ENCODE results near the gene NDP. TPM values are rescaled to one million over a fixed set of nuclear protein-coding genes. Genes with fewer than 3 reads are reported as not detected.

Gene NDP
- total and polyA plus RNA-seq, 2 donors from 2014 or later = not detected

DNA sequence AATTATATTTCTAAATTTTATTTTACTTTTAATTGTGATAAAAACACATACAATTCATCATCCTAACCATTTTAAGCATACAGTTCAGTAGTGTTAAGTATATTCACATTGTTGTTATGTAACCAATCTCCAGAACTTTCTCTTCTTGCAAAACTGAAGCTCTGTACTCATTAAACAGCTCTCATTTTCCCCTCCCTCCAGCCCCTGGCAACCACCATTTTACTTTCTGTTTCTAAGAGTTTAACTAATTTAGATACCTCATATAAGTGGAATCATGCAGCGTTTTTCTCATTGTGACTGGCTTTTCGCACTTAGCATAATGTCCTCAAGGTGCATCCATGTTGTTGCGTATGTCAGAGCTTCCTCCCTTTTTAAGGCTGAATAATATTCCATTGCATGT is 46.7 kb upstream of the NDP start:
- Histone ChIP-seq H3K27ac (ENCODE audit: low read depth in 2 of 2, low read length in 2 of 2) (no peak overlapping the region), H3K9ac (ENCODE audit: low read length in 3 of 3) (no peak overlapping the region), H3K9me3 (ENCODE audit: control insufficient read depth in 2 of 3, insufficient read depth in 1 of 3, low read length in 3 of 3) (no peaks in the 10 kb centered on the region), H3K4me3 (ENCODE audit: low read length in 3 of 3) (no peak overlapping the region), H3K4me1 (ENCODE audit: control insufficient read depth in 2 of 3, insufficient read depth in 2 of 3, low read depth in 1 of 3, low read length in 3 of 3) (no peaks in the 10 kb centered on the region), H3K36me3 (ENCODE audit: control insufficient read depth in 2 of 3, insufficient read depth in 3 of 3, low read length in 3 of 3) (no peaks in the 10 kb centered on the region), H3K27me3 (ENCODE audit: control insufficient read depth, insufficient read depth, low read length) (no peaks in the 10 kb centered on the region)
- TF ChIP-seq, protein P1, sequence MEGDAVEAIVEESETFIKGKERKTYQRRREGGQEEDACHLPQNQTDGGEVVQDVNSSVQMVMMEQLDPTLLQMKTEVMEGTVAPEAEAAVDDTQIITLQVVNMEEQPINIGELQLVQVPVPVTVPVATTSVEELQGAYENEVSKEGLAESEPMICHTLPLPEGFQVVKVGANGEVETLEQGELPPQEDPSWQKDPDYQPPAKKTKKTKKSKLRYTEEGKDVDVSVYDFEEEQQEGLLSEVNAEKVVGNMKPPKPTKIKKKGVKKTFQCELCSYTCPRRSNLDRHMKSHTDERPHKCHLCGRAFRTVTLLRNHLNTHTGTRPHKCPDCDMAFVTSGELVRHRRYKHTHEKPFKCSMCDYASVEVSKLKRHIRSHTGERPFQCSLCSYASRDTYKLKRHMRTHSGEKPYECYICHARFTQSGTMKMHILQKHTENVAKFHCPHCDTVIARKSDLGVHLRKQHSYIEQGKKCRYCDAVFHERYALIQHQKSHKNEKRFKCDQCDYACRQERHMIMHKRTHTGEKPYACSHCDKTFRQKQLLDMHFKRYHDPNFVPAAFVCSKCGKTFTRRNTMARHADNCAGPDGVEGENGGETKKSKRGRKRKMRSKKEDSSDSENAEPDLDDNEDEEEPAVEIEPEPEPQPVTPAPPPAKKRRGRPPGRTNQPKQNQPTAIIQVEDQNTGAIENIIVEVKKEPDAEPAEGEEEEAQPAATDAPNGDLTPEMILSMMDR (IDR thresholded peaks at IDR 0.05; ENCODE audit: borderline replicate concordance, extremely low read depth, insufficient read depth) = no peak
- intact Hi-C loops (cut with DNase I) = no loop called here
- FAIRE-seq (no peak), DNase-seq (no peak)

DNA sequence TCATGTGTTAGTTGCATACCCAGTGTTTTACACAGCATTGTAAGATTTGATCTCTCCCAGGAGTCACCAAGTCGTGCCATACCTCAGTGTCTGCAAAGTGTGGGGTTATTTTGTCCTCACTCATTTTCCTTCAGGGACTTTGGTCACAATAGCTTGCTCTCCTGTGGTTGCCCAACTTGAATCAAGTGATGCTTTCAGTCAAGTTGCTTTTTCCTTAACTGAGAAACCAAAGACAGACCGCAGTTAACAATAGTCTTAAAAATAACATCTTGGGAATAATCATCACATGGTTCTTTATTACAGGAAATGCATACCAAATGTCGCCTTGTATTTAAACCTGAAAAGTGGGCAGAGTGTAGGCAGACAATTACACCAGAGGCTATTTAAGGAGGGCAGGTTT is 44.5 kb upstream of the NDP start:
- H3K9me3 ChIP-seq (ENCODE audit: control insufficient read depth in 2 of 3, insufficient read depth in 1 of 3, low read length in 3 of 3) = no peaks in the 10 kb centered on the region
- no peak for FAIRE-seq

DNA sequence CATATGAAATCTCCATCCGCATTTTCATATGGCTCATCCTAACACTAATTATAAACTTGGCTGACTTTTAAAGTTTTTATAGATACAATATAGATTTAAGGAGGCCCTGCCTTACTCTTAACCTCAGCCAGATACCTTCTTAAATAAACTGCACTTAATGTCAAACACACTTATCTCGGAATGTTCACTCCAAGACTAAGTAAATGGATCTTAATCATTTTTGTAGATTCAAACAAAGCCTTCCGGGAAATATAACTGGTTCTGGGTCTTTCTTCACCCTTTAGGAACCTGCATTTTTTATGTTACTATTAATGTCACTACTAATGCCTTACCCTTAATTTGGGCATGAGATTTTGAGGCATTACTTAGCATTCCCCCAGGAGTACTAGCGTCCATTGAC is 43.7 kb upstream of the NDP start:
- no peaks in the 10 kb centered on the region for H3K4me1 ChIP-seq (ENCODE audit: control insufficient read depth in 2 of 3, insufficient read depth in 2 of 3, low read depth in 1 of 3, low read length in 3 of 3)
- H3K36me3 ChIP-seq (ENCODE audit: control insufficient read depth in 2 of 3, insufficient read depth in 3 of 3, low read length in 3 of 3) = no peaks in the 10 kb centered on the region
- no peak for DNase-seq
- no peak for FAIRE-seq
- no peak overlapping the region for H3K4me3 ChIP-seq (ENCODE audit: low read length in 3 of 3)
- H3K9me3 ChIP-seq (ENCODE audit: control insufficient read depth in 2 of 3, insufficient read depth in 1 of 3, low read length in 3 of 3) = no peaks in the 10 kb centered on the region
- no peaks in the 10 kb centered on the region for H3K27me3 ChIP-seq (ENCODE audit: control insufficient read depth, insufficient read depth, low read length)
- H3K27ac ChIP-seq (ENCODE audit: low read depth in 2 of 2, low read length in 2 of 2) = no peak overlapping the region
- H3K9ac ChIP-seq (ENCODE audit: low read length in 3 of 3) = no peak overlapping the region
- TF ChIP-seq, protein P1 (IDR thresholded peaks at IDR 0.05; ENCODE audit: borderline replicate concordance, extremely low read depth, insufficient read depth) = no peak
- intact Hi-C loops (cut with DNase I) = no loop called here

More for the DNA sequence above, 44.5 kb upstream of the NDP start:
- DNase-seq = no peak
- Histone ChIP-seq H3K4me1 (ENCODE audit: control insufficient read depth in 2 of 3, insufficient read depth in 2 of 3, low read depth in 1 of 3, low read length in 3 of 3) (no peaks in the 10 kb centered on the region), H3K27ac (ENCODE audit: low read depth in 2 of 2, low read length in 2 of 2) (no peak overlapping the region), H3K27me3 (ENCODE audit: control insufficient read depth, insufficient read depth, low read length) (no peaks in the 10 kb centered on the region), H3K36me3 (ENCODE audit: control insufficient read depth in 2 of 3, insufficient read depth in 3 of 3, low read length in 3 of 3) (no peaks in the 10 kb centered on the region), H3K4me3 (ENCODE audit: low read length in 3 of 3) (no peak overlapping the region), H3K9ac (ENCODE audit: low read length in 3 of 3) (no peak overlapping the region)
- intact Hi-C loops (cut with DNase I) = no loop called here
- TF ChIP-seq, protein P1 (IDR thresholded peaks at IDR 0.05; ENCODE audit: borderline replicate concordance, extremely low read depth, insufficient read depth) = no peak

DNA sequence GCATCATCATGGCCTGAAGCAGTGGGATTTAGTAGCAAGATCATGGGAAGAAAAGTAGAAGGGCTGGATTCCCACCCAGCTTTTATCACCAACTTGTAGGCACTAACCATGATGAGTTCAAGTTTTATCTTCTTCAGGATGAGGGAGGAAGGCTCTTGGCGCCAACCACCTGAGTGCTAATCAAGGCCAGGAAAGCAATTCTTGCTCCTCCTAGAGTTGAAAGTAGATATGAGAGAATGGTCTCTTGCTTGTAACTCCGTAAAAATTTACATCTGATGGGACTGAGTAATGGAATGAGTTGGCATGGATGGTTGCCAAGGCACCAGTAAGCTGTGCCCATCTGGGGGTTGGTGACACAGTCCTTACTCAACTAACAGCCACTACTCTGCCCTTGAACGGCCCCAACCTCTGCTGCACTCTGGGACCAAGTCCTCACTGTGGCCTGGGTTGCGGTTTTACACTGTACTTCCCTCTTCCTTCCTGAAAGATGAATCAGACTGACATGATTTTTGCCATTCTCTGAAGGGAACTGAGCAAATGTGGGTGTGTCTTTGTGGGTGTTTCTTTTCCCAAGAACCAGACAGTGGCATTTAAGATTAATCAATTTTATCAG is 39.4 kb upstream of the NDP start:
- DNase-seq (no peak), FAIRE-seq (no peak)
- Histone ChIP-seq H3K27ac (ENCODE audit: low read depth in 2 of 2, low read length in 2 of 2) (no peak overlapping the region), H3K9ac (ENCODE audit: low read length in 3 of 3) (no peak overlapping the region), H3K4me3 (ENCODE audit: low read length in 3 of 3) (no peak overlapping the region), H3K36me3 (ENCODE audit: control insufficient read depth in 2 of 3, insufficient read depth in 3 of 3, low read length in 3 of 3) (no peaks in the 10 kb centered on the region), H3K4me1 (ENCODE audit: control insufficient read depth in 2 of 3, insufficient read depth in 2 of 3, low read depth in 1 of 3, low read length in 3 of 3) (no peaks in the 10 kb centered on the region), H3K27me3 (ENCODE audit: control insufficient read depth, insufficient read depth, low read length) (no peaks in the 10 kb centered on the region), H3K9me3 (ENCODE audit: control insufficient read depth in 2 of 3, insufficient read depth in 1 of 3, low read length in 3 of 3) (no peaks in the 10 kb centered on the region)
- intact Hi-C loops (cut with DNase I) = no loop called here
- TF ChIP-seq, protein P1 (IDR thresholded peaks at IDR 0.05; ENCODE audit: borderline replicate concordance, extremely low read depth, insufficient read depth) = no peak

Data from kidney (tissue), 14 donors.